Stimulated activated CD8-positive, alpha-beta memory T cell treated with anti-CD3 and anti-CD28 coated beads, Interleukin-12 subunit alpha, Interleukin-12 subunit beta, amount 100 ng/mL, for 1 hour (primary cell): Measurements from ENCODE around the gene PRKACB.
"Not testable (repeated sequence)": the region's sequence is repeated elsewhere in the genome, so short reads cannot be mapped to it uniquely, and the experiment has no call there.

Experiments used
- DNase-seq: peaks from one replicate; pipeline ENCODE4 v3.0.0-alpha.2; 2020; ENCODE audit warnings: low read depth

Gene PRKACB

DNA sequence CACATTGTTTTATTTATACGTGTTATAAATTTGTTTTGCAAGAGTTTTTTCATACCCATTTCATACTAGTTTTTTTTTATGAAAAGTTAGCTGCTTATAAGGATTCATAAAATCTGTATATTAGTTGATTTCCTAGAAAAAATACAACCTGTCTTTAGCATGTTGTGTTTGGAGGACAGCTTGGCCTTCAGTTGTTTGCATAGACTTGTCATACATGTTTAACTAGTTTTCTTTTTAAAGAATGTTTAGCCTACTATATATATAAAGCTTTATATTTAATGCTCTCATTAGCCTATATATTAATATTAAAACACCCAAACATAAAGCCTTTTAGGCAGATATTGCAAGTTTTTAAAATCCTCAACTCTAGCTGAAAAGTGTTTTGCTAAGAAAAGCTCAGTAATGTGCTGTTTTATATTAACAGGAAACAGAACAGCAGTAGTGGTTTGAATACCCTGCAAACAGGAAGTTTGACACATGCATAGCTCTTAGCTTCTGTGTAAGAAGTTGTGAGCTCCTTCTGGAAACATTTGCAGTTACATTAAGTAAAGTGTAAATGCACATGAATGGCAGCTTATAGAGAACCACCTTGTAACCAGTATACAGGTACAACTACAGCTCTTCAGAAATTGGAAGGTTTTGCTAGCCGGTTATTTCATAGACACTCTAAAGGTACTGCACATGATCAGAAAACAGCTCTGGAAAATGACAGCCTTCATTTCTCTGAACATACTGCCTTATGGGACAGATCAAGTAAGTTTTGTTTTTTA is at the start of gene PRKACB:
Gene PRKACB, plus strand, starts transcription at position 476 of the 770 bp plus-strand sequence. Its CDS starts 91 bp downstream, at position 567.
- DNase-seq: peak; percentile 17

DNA sequence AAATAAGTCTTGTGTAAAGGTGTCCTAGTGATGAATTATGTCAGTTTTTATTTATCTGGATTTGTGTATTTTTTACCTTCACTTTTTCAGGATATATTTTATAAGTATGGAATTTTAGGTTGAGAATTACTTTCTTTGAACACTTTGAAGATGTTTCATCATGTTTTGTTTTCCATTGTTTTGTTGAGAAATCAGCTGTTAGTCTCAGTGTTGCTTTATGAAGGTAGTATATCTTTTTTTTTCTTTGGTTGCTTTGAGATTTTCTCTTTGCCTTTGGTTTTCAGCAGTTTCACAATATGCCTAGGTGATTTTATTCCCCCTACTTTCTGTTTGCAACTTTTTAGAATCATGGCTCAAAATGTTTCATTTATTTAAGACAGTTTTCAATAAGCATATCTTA is 48.8 kb upstream of the PRKACB start:
- no peak for DNase-seq

DNA sequence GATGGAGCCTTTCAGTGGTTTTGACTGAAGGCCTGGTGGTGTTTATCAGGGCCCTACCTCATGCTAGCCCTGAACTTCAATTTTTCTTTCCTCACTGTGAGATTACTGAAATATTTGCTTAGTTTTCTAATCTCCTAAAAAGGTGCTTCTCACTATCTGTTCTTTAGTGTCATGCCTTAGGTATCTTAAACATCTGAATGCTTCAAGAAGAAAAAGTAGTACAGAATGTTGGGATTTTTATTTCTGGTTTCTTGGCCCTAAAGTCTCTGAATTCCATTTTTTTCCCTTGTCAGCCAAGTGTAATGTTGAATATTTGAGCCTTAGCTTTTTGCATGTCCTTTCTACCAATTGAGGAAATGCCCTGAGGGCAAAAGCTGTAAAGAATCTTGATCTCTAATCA is 47.9 kb upstream of the PRKACB start:
- DNase-seq: no peak

DNA sequence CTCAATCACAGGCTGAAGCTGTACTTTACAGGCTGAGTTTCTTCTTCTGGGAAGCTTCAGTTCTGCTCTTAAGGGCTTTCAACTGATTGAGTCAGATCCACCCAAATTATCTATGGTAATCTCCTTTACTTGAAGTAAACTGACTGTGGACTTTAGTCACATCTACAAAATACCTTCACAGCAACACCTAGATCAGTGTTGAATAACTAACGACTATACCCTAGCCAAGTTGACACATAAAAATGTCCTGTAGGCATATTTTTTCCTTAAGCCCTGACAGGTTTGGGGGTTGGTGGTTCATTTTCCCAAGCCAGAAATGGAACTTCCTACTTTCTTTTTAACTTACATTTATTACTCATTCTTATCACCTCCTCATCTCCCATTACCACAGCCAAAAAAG is 42.9 kb upstream of the PRKACB start:
- no peak for DNase-seq

DNA sequence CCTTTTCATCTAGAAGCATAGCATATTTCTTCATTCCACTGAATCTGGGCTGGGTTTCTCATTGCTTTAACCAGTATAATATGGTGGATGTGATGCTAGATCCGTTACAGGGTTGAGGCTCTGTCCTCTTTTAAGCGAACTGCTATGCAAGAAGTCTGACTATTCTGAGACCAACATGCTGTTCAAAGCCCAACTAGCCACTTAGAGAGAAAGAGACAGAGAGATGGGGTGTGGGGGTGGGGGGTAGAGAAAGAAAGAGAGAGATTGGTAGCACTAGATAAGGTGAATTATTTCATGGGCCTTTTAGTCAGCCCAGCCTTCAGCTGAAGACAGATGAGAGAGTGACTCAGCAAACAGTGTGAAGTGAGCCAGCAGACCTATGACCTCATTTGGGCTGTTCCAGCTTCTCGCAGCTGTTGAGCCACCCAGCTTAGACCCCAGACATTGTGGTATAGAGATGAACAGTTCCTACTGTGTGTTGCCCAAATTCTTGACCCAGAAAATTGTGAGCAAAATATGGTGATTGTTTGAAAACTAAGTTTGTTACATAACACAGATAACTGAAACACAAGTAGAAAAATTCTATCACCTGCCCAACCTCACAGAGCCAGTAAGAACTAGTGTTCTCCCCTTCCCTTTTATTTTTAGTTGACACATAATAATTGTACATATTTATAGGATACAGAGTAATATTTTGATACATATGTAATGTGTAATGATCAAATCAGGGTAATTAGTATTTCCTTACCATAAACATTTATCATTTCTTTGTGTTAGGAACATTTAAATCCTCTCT is 40.7 kb upstream of the PRKACB start:
- no peak for DNase-seq

DNA sequence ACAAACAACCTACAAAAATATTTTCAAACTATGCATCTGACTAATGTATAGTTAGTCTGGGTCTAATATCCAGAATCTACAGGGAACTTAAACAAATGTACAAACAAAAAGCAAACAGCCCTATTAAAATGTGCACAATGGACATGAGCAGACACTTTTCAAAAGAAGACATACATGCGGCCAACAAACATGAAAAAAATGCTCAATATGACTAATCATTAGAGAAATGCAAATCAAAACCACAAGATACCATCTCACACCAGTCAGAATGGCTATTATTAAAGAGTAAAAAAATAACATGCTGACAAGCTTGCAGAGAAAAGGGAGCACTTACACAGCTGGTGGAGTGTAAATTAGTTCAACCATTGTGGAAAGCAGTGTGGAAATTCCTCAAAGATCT is 36.5 kb upstream of the PRKACB start:
- DNase-seq: not testable (repeated sequence)

DNA sequence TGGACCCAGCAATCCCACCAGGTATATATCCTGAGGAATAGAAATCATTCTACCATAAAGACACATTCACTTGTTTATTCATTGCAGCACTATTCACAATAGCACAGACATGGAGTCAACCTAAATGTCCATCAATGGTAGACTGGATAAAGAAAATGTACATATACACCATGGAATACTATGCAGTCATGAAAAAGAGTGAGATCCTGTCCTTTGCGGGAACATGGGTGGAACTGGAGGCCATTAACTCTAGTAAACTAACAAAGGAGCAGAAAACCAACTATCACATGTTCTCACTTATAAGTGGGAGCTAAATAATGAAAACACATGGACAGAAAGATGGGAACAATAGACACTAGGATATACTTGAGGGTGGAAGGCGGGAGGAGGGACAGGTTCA is 36.1 kb upstream of the PRKACB start:
- no peak for DNase-seq

DNA sequence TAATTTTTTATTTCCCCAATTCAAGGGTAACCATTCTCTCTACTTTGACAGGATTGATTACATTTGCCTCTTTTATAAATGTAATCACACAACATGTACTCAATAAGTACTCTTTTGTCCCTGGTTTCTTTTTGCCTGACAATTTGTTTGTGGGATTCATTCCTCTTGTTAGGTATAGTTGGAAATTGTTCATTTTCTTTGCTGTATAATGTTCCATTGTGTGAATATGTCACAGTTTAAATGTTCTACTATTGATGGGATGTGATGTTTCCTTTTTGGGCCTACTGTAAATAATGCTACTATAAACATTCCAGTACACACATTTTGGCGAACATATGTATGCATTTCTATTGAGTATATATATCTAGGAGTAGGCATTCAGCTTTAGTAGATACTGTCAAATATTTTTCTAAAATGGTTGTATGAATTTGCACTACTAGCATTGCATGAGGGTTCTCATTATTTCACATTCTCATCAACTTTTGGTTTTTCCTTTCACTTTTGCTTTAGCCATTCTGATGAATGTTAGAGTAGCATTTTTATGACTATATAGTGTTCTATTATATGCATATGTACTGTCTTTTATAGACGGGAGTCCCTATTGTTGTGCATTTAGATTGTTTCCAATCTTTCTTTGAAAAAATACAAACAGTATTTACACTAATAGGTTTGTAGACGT is 35.0 kb upstream of the PRKACB start:
- no peak for DNase-seq

DNA sequence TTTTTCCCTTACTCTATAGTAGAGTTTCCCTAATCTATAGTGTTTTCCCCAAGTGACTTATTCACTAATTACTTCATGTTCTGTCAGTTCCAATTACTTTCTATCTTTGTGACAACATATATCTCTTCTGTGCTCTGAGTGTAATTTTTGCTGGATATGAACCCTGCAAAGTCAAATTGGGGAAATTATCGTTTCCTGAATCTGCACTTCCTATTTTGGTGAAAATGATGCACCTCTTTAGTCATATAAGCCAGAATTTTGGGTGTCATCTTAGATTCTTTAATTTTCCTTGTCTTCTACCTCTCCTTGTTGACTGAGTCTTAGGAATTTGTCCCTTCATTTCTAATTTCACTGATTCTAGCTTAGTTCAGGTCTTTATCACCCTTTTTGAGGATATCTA is 33.4 kb upstream of the PRKACB start:
- DNase-seq: no peak

DNA sequence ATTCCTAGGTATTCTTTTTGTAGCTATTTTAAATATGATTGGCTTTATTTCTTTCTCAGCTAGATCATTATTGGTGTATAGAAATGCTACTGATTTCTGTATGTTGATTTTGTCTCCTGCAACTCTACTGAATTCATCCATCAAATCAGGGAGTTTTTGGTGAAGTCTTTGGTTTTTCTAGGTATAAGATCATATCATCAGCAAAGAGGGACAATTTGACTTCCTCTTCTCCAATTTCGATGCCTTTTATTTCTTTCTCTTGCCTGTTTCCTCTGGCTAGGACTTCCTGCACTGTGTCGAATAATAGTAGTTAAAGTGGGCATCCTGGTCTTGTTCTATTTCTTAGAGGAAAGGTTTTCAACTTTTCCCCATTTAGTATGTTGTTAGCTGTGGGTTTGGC is 27.5 kb upstream of the PRKACB start:
- no peak for DNase-seq

DNA sequence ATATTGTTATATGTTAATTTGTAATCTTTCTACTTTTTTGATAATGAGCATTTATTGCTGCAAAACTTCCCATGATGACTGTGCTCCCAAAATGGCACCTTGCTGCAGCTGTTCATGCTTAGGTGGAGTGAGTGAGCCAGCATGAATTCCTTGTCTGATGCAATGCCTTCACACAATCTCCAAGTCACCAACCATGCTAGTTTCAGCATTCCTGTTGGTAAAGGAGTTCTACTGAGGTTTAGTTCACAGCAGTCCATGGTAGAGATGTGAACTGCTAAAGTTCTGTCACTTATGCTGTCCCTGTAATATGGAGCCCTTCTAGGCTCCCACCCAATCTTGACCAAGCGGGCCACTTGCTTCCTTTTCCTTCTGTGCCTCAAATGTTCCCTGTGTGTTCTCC is 26.2 kb upstream of the PRKACB start:
- DNase-seq: no peak

DNA sequence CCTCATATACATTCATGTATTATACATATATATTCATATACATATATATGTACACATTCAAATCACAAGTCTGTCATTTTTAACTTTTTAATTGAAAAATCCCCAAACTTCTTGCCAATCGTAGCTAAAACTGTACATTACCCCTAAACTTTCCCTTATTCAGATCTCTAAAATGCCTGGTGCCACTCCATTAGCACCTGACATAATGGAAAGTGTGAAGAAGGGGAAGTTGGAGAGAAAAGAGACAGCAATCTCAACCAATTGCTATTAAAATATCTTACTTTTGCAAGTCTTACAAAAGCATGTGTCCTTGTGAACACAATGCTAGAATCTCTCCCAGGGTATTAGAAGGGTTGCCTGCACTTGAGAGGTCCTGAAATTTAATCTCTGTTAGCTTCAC is 22.7 kb upstream of the PRKACB start:
- no peak for DNase-seq

DNA sequence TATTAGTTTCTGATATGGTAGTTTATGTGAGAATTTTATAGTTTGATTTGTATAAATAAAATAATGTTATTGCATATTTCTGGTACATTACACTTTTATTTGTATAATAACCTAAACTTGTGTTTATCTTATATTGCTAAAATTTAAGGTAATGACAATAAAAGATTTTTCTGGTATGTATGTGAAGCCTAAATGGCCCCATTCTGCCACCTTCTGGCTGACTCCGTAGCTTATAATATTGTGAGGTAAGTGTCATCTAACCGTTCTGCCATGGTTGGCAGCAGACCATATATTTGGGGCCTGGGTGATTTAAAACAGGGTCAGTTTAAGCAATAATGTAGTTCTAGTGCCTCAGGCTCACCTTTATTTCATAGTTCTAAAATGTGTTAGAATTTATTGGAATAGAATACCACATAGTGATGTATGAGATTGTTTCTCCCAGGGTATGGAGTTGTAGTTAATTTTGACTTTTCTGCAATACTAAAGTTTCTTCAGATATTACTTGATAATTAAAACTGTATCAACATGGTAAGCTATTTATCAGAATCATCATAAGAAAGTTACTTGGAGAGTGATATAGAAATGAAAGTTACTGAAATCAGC is 21.2 kb upstream of the PRKACB start:
- peak; percentile 34 for DNase-seq

DNA sequence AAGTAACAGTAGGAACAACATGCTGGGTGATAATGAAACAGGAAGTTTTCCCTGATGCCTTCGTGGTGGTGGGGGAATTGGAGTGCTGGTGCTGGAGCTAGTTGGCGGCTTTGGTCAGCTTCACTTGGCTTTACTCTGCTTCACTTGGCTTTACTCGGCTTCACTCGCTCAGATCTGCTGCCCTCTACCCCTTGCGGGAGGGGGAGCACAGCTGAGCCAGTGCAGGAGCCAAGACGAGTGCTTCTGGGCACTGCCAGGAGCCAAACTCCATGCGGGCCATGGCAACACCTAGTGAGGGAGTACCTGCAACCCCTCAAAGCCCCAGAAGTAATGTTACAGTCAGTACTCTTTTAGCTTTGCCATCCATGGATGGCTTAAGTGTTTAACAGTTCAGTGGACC is 10.6 kb upstream of the PRKACB start:
- DNase-seq: no peak

DNA sequence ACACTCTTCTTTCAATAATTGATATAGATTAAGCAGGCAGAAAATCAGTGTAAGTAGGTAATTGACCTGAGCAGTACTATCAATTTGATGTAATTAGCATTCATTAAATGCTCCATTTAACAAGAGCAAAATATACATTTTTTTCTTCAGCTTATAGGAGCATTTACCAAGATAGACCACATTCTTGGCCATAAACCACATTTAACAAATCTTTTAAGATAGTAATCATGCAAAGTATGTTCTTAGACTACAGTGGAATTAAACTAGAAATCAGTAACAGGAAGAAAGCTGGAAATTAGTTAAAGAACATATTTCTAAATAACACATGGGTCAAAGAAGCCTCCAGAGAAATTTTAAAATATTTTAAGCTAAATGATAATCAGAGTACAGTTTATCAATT is 8.7 kb upstream of the PRKACB start:
- no peak for DNase-seq

DNA sequence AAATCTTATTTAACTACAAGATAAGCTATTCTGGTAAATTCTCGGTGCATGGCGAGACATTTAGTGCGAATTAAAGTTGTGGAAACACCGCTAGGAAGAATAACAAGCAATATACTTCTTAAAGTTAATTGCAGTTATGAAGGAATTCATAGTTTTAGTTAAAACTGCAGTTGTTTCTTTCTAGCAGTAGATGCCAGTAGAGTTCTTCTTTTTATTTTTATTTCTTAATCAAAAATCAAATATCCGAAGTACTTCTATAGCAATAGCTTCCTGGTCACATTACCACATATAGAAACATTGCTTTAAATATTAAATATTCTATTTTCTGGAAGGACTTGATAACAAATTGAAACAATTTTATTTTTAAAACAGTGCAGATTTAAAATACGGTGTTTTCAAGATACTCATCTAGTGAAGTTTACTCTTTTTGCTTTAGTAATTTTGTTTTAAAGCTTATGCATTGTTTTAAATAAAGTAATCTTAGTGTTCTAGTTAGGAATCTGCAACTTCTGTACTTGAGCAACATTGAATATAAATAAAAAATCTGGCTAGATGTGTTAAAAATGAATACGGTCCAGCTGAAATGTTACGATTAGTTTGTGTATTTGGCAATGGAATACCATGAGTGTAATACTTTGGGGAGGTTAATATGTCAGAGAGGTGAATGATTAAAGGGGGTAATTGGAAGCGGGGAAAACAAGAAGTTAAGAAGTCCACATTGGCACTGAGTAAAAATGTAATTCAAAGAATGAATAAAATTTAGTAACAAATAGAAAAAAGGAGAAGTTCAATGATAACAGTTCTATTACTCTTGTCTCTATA is 2.7 kb upstream of the PRKACB start:
- DNase-seq: no peak

DNA sequence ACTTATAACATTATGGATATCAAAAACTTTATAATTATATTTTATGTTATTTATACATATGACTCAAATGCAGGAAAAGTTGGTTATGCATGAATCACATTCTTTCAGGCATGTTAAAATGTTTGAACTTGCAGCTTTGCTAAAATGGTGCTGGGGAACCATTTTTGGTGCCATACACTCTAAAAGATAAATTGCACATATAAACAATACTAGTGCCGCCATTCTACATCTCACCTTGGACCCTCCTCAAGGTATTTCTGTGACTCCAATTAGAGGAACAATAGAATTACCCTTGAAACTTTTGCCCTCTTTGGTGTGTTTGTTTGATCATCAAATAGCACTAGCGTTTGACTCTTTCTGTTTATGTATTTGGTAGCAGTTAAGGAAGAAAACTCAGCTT is 997 bp downstream of the PRKACB start:
- no peak for DNase-seq

DNA sequence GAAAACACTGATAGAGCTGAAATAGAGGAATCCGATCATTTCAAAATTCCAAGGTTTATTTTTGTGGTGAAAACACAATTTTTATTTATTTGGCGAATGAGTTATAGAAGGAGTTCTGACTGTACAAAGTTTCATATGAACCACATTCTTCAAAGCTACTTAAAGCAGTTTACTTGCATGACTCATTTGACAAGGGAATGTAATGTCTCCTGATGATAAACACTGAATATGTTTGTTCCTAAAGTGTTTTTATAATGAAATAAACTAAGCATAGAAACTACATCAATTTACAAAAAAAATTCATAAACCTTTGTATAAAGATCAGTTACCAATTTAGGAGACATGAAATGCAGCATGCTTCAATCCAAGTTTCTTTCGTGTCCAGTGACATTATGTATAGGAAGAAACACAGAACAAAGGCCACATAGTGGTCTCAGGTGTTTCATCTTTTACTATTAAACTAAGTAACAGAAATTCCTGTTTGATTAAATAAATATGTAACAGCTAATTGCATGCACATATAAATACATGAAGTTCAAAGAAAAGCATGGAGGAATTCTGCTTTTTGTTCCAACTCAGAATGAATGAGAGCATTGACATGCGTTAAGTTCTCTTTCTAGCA is 2.5 kb downstream of the PRKACB start:
- no peak for DNase-seq

DNA sequence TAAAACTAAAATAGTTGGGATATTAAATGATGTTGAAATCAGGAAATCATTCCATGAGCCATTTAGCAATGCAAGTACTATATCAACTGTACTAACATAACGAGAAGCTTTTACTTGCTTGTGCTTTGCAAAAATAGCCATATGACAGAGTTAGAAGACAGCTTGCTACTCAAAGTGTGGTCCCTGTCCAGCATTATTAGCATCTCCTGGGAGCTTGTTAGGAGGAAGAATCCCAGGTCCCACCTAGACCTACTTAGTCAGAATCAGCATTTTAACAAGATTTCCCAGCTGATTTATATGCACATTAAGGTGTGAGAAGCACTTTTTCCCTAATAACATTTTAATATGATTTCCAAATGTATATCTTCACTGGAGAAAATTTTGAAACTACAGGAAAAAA is 4.7 kb downstream of the PRKACB start:
- DNase-seq: no peak

DNA sequence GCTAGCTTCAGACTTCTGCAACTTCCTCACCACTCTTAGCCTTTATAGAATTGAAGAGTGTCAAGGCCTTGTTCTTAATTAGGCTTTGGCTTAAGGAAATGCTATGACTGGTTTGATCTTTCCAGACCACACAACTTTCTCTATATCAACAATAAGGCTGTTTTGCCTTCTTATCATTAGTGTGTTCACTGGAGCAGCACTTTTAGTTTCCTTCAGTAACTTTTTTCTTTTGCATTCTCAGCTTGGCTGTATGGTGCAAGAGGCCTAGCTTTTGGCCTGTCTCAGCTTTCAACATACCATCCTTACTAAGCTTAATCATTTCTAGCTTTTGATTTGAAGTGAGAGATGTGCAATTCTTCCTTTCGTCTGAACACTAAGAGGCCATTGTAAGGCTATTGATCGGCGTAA is 8.6 kb downstream of the PRKACB start:
- DNase-seq: no peak

DNA sequence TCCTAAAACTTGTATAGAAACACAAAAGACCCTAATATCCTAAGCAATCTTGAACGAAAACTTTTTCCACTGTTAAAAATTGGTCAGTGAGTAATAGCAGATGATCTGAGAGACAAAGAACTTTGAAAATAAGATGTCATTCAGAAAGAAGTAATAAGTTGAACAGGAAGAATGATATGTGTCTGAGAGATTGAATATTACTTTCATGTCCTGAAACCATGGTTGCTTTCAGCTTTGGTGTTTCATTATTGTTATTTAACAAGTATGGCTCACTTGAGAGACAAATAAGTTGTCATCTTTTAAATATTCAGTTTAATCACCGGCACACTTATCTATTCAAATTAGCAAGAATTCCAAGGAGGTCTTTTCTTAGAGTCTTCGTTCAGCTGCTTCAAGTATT is 11.4 kb downstream of the PRKACB start:
- no peak for DNase-seq
